Sigmoid colon (tissue), 7 donors: ENCODE data around the gene DNAH17. TPM values are rescaled to one million over a fixed set of nuclear protein-coding genes. Genes with fewer than 3 reads are reported as not detected.

Experiments used
- DNase-seq: peaks from one replicate; pipeline ENCODE4 v3.0.0-alpha.2; 2019
- H3K27ac ChIP-seq, 4 donors: fragments of 200-600 bp; sonication (generic); one replicate each; pipeline ENCODE4 v1.5.1; 2016 to 2019; ENCODE audit warnings: mild to moderate bottlenecking in 1 of 4
- H3K27me3 ChIP-seq, 3 donors: fragments of 200-600 bp; sonication (generic); one replicate each; pipeline ENCODE4 v1.5.1; 2019; ENCODE audit warnings: mild to moderate bottlenecking in 1 of 3
- H3K36me3 ChIP-seq, 4 donors: fragments of 200-600 bp; sonication (generic); one replicate each; pipeline ENCODE4 v1.5.1; 2016 to 2019
- H3K4me1 ChIP-seq, 4 donors: fragments of 200-600 bp; sonication (generic); one replicate each; pipeline ENCODE4 v1.5.1; 2017 to 2019
- H3K4me3 ChIP-seq, 4 donors: fragments of 200-600 bp; sonication (generic); one replicate each; pipeline ENCODE4 v1.5.1; 2017 to 2019; ENCODE audit warnings: mild to moderate bottlenecking in 2 of 4, moderate library complexity in 1 of 4
- H3K9me3 ChIP-seq, 4 donors: fragments of 200-600 bp in 3 of 4; sonication (generic) in 3 of 4; one replicate each; pipeline versions ENCODE4 v1.5.1 to v1.6.1; 2013 to 2019
- CTCF ChIP-seq, 4 experiments: fragments of 450-650 bp in 3 of 4; fragments of 200-600 bp in 1 of 4; IDR thresholded peaks; one replicate each; pipeline ENCODE4 v1.5.1; 2016 to 2019; ENCODE audit warnings: antibody characterized with exemption in 4 of 4, mild to moderate bottlenecking in 3 of 4, moderate library complexity in 2 of 4
- EP300 ChIP-seq, 4 donors: sonication (generic); formaldehyde crosslinking; IDR thresholded peaks; one replicate each; pipeline ENCODE4 v1.6.1; 2017; ENCODE audit warnings: antibody characterized with exemption in 4 of 4
- POLR2A ChIP-seq, 2 donors: fragments of 450-650 bp; IDR thresholded peaks; one replicate each; pipeline ENCODE4 v1.6.1; 2016; ENCODE audit warnings: antibody characterized with exemption in 2 of 2, mild to moderate bottlenecking in 2 of 2, moderate library complexity in 2 of 2
- POLR2AphosphoS5 ChIP-seq, 4 donors: sonication (generic); formaldehyde crosslinking; IDR thresholded peaks; one replicate each; pipeline ENCODE4 v1.6.1; 2017; ENCODE audit warnings: antibody characterized with exemption in 4 of 4
- whole genome bisulfite sequencing, 2 donors: extraction: QIAGEN DNeasy Blood & Tissue Kit; methylation state at CpG; one replicate each; pipeline ENCODE4 v1.1.7; 2013; 5-methylcytosine and 5-hydroxymethylcytosine counted together
- intact Hi-C: fragments of 100-400 bp; cut with DNase I; formaldehyde crosslinking; loops from one replicate; pipeline ENCODE4 v1.15.1; 2023
- polyA plus RNA-seq, 3 donors: library from polyadenylated mRNA; stranded (reverse); fragments of 200-250 nt; gene quantifications; one replicate each; pipeline ENCODE4 v1.2.3, GENCODE V29; 2013
- total RNA-seq, 4 donors: library from RNA; depleted of rRNA; stranded (reverse); fragments of >200 nt; gene quantifications; one replicate each; pipeline ENCODE4 v1.1.0, GENCODE V29; 2016
- donor health status: healthy with polysubstance abuse.
- donor health status: Bipolar disorder and iron deficiency.
- donor health status: healthy.

DNAH17 gene
- total and polyA plus RNA-seq, 7 donors, result 0.07 to 0.68 (median 0.26) TPM; not detected in 3

- TF ChIP-seq CTCF (IDR thresholded peaks at IDR 0.05) (no peak), EP300 (IDR thresholded peaks at IDR 0.05) (no peak), POLR2A (IDR thresholded peaks at IDR 0.05) (no peak), POLR2AphosphoS5 (IDR thresholded peaks at IDR 0.05) (no peak)
- WGBS, 2 donors, result 47 to 82% methylated on average over 4 of the region's 4 CpGs
- no peak overlapping the region for H3K4me3 ChIP-seq
- H3K36me3 ChIP-seq, result no peaks in the 10 kb centered on the region
- no peaks in the 10 kb centered on the region for H3K9me3 ChIP-seq
- intact Hi-C loops, result no loop called here
- H3K27me3 ChIP-seq, result no peaks in the 10 kb centered on the region
- no peak overlapping the region for H3K27ac ChIP-seq
- H3K4me1 ChIP-seq, result no peaks in the 10 kb centered on the region
- DNase-seq, result no peak
These were observed 49.9 kb downstream of the DNAH17 start for GRCh38 chr17:78527345-78527744.

GRCh38 chr17:78526231-78527025, 50.8 kb downstream of the DNAH17 start:
- TF ChIP-seq POLR2A (IDR thresholded peaks at IDR 0.05), result no peak
- TF ChIP-seq EP300 (IDR thresholded peaks at IDR 0.05), result no peak
- no peak for TF ChIP-seq CTCF (IDR thresholded peaks at IDR 0.05)
- no peak for TF ChIP-seq POLR2AphosphoS5 (IDR thresholded peaks at IDR 0.05)
- WGBS, 2 donors, result 48 to 80% methylated on average over 30 of the region's 30 CpGs
- H3K27me3 ChIP-seq, result no peaks in the 10 kb centered on the region
- H3K9me3 ChIP-seq, result no peaks in the 10 kb centered on the region
- no peak overlapping the region for H3K4me3 ChIP-seq
- no peaks in the 10 kb centered on the region for H3K36me3 ChIP-seq
- intact Hi-C loops, result no loop called here
- H3K4me1 ChIP-seq, result no peaks in the 10 kb centered on the region
- H3K27ac ChIP-seq, result no peak overlapping the region
- DNase-seq, result no peak

- no peak overlapping the region for H3K27ac ChIP-seq
- 89 to 90% methylated on average over 17 of the region's 17 CpGs for WGBS, 2 donors
- TF ChIP-seq EP300 (IDR thresholded peaks at IDR 0.05) (no peak), POLR2A (IDR thresholded peaks at IDR 0.05) (no peak), CTCF (IDR thresholded peaks at IDR 0.05) (no peak), POLR2AphosphoS5 (IDR thresholded peaks at IDR 0.05) (no peak)
- no peak overlapping the region for H3K4me3 ChIP-seq
- H3K27me3 ChIP-seq, result no peaks in the 10 kb centered on the region
- no peaks in the 10 kb centered on the region for H3K36me3 ChIP-seq
- intact Hi-C loops, result no loop called here
- H3K4me1 ChIP-seq, result no peaks in the 10 kb centered on the region
- DNase-seq, result no peak
- no peaks in the 10 kb centered on the region for H3K9me3 ChIP-seq
These were observed 51.6 kb downstream of the DNAH17 start for GRCh38 chr17:78525511-78526160.

GRCh38 chr17:78524870-78525510, 52.2 kb downstream of the DNAH17 start:
- no peak for TF ChIP-seq POLR2AphosphoS5 (IDR thresholded peaks at IDR 0.05)
- no peak for TF ChIP-seq POLR2A (IDR thresholded peaks at IDR 0.05)
- no peak for TF ChIP-seq EP300 (IDR thresholded peaks at IDR 0.05)
- TF ChIP-seq CTCF (IDR thresholded peaks at IDR 0.05), result no peak

More at GRCh38 chr17:78524870-78525510, 52.2 kb downstream of the DNAH17 start:
- Histone ChIP-seq H3K9me3 (no peaks in the 10 kb centered on the region), H3K36me3 (no peaks in the 10 kb centered on the region), H3K4me1 (no peaks in the 10 kb centered on the region), H3K27ac (no peak overlapping the region), H3K27me3 (no peaks in the 10 kb centered on the region), H3K4me3 (no peak overlapping the region)
- intact Hi-C loops, result no loop called here
- no peak for DNase-seq
- 91 to 94% methylated on average over 23 of the region's 23 CpGs for WGBS, 2 donors
